ENCODE results near the gene DDX39A.

GRCh38 chr19:14427461-14427860 lies 8.3 kb upstream of the DDX39A start:
- TF ChIP-seq SUZ12 (IDR thresholded peaks at IDR 0.05; ENCODE audit: low read depth, low read length) (no peak), CTCF (CRISPR knock-in tag; IDR thresholded peaks at IDR 0.05) (no peak), KDM1A (CRISPR knock-in tag; IDR thresholded peaks at IDR 0.05) (no peak), YY1 (IDR thresholded peaks at IDR 0.05; ENCODE audit: insufficient read depth, insufficient replicate concordance, low read depth, low read length) (no peak), BRCA1 (CRISPR knock-in tag; IDR thresholded peaks at IDR 0.05) (no peak), ZNF7 (CRISPR knock-in tag; IDR thresholded peaks at IDR 0.05) (no peak), ZMYM2 (CRISPR knock-in tag; IDR thresholded peaks at IDR 0.05) (no peak), POLR2A (IDR thresholded peaks at IDR 0.05; ENCODE audit: insufficient read depth in 1 of 2, low read depth in 2 of 2, low read length in 2 of 2) (no peak), KDM5B (CRISPR knock-in tag; IDR thresholded peaks at IDR 0.05; ENCODE audit: borderline replicate concordance) (no peak), BRF2 (CRISPR knock-in tag; IDR thresholded peaks at IDR 0.05) (no peak), HMGA1 (CRISPR knock-in tag; conservative IDR thresholded peaks at IDR 0.05) (no peak), CEBPZ (IDR thresholded peaks at IDR 0.05; ENCODE audit: low read length) (no peak), SIN3A (IDR thresholded peaks at IDR 0.05; ENCODE audit: borderline replicate concordance, low read depth, low read length) (no peak)
